Endothelial cell of umbilical vein (primary cell): ENCODE data around the gene QTRT2. TPM values are rescaled to one million over a fixed set of nuclear protein-coding genes. Genes with fewer than 3 reads are reported as not detected.

Experiments used
- BruUV-seq: library from RNA; stranded (reverse); fragments of 400-500 nt; replicated peaks from 2 replicates; lab custom pipeline; 2021; lab: Mats Ljungman, UMichigan
- CTCF ChIA-PET: fragments of 300-600, 350-600 bp; sonication (Branson Sonifier 250); formaldehyde crosslinking; loops from one replicate; lab custom pipeline; 2021; ENCODE audit warnings: antibody characterized with exemption, inconsistent platforms; lab: Charles Lee
- POLR2A ChIA-PET: fragments of 300-600, 350-600 bp; sonication (Branson Sonifier 250); formaldehyde crosslinking; loops from one replicate; lab custom pipeline; 2021; ENCODE audit warnings: antibody characterized with exemption, inconsistent platforms; lab: Charles Lee
- DNase-seq: peaks from one replicate; pipeline ENCODE4 v3.0.0-alpha.2; 2011; ENCODE audit warnings: low read depth, low spot score
- FAIRE-seq: peaks from 2 replicates; lab custom pipeline; 2011; peaks lifted over from hg19 to GRCh38; lab: Jason Lieb, UNC
- H2AFZ ChIP-seq: 2 replicates; pipeline ENCODE4 v1.6.0; 2012; ENCODE audit warnings: low read depth, low read length, control low read depth, inconsistent platforms
- H3K27ac ChIP-seq: 2 replicates; pipeline ENCODE4 v1.5.1; 2011; ENCODE audit warnings: low read depth, mild to moderate bottlenecking, control low read depth, low read length, moderate library complexity; ENCODE audit not compliant: insufficient read depth
- H3K27me3 ChIP-seq, 2 experiments: 2 replicates each; pipeline versions ENCODE4 v1.6.0 to v1.6.1; 2011; ENCODE audit warnings: low read length in 2 of 2, mixed read lengths in 1 of 2; ENCODE audit not compliant: control insufficient read depth in 2 of 2, insufficient read depth in 2 of 2
- H3K36me3 ChIP-seq, 2 experiments: 2 replicates in 1 of 2; 3 replicates in 1 of 2; pipeline ENCODE4 v1.5.1; 2011; ENCODE audit warnings: low read length in 2 of 2, mild to moderate bottlenecking in 1 of 2, moderate library complexity in 1 of 2; ENCODE audit not compliant: control insufficient read depth in 2 of 2, insufficient read depth in 2 of 2; ENCODE audit errors: extremely low read depth in 1 of 2
- H3K4me1 ChIP-seq: 3 replicates; pipeline ENCODE4 v1.5.1; 2011; ENCODE audit warnings: mild to moderate bottlenecking, low read length; ENCODE audit not compliant: control insufficient read depth, insufficient read depth; ENCODE audit errors: extremely low read depth
- H3K4me2 ChIP-seq: 2 replicates; pipeline ENCODE4 v1.6.1; 2011; ENCODE audit warnings: low read length, control low read depth, mixed read lengths; ENCODE audit not compliant: insufficient read depth
- H3K4me3 ChIP-seq, 3 experiments: fragments of 200-600 bp in 1 of 3; sonication (generic), shearing (Covaris generic) in 1 of 3; replicated peaks in 1 of 3; 2 replicates each; pipeline ENCODE4 v1.5.1; 2011 to 2016; ENCODE audit warnings: control low read depth in 3 of 3, low read length in 3 of 3, mild to moderate bottlenecking in 2 of 3, inconsistent platforms in 1 of 3, low read depth in 1 of 3, moderate library complexity in 1 of 3; ENCODE audit not compliant: insufficient read depth in 1 of 3
- H3K79me2 ChIP-seq: 2 replicates; pipeline ENCODE4 v1.6.0; 2012; ENCODE audit warnings: low read length, inconsistent platforms; ENCODE audit not compliant: control insufficient read depth, insufficient read depth
- H3K9ac ChIP-seq: replicated peaks from 2 replicates; pipeline ENCODE3; 2011; ENCODE audit warnings: low read length, control low read depth; ENCODE audit not compliant: insufficient read depth; ENCODE audit errors: extremely low read depth
- H3K9me1 ChIP-seq: replicated peaks from 3 replicates; pipeline ENCODE4 v1.6.0; 2011; ENCODE audit warnings: mild to moderate bottlenecking, low read length; ENCODE audit not compliant: control insufficient read depth, insufficient read depth; ENCODE audit errors: extremely low read depth
- H3K9me3 ChIP-seq: replicated peaks from 2 replicates; pipeline ENCODE4 v1.5.1; 2012; ENCODE audit warnings: low read length, inconsistent platforms; ENCODE audit not compliant: control insufficient read depth, insufficient read depth
- H4K20me1 ChIP-seq: replicated peaks from 2 replicates; pipeline ENCODE3; 2011; ENCODE audit warnings: mild to moderate bottlenecking, low read length; ENCODE audit not compliant: control insufficient read depth, insufficient read depth; ENCODE audit errors: extremely low read depth
- CTCF ChIP-seq, 2 donors: IDR thresholded peaks; 1 replicate in 1 of 2; 2 replicates in 1 of 2; pipeline ENCODE4 v1.5.1; 2011; ENCODE audit warnings: low read length in 2 of 2, mild to moderate bottlenecking in 2 of 2, moderate library complexity in 2 of 2, control low read depth in 1 of 2, inconsistent platforms in 1 of 2, low read depth in 1 of 2; ENCODE audit not compliant: insufficient read depth in 1 of 2; ENCODE audit errors: extremely low read depth in 1 of 2
- EZH2 ChIP-seq: IDR thresholded peaks from 2 replicates; pipeline ENCODE4 v1.6.1; 2012; ENCODE audit warnings: borderline replicate concordance, low read depth, mild to moderate bottlenecking, moderate library complexity, low read length, inconsistent platforms; ENCODE audit not compliant: severe bottlenecking
- FOS ChIP-seq: IDR thresholded peaks from 2 replicates; pipeline ENCODE4 v1.6.1; 2011; ENCODE audit warnings: mild to moderate bottlenecking, low read length, moderate library complexity, borderline replicate concordance; ENCODE audit not compliant: insufficient read depth
- GATA2 ChIP-seq: IDR thresholded peaks from 2 replicates; pipeline ENCODE4 v1.7.0; 2011; ENCODE audit warnings: low read depth, mild to moderate bottlenecking, moderate library complexity, mixed read lengths, low read length; ENCODE audit not compliant: insufficient read length, insufficient read depth
- JUN ChIP-seq: IDR thresholded peaks from 2 replicates; pipeline ENCODE4 v1.6.1; 2011; ENCODE audit warnings: borderline replicate concordance, low read depth; ENCODE audit not compliant: insufficient read length, insufficient read depth
- MYC ChIP-seq: IDR thresholded peaks from one replicate; pipeline ENCODE4 v1.6.1; 2011; ENCODE audit warnings: mild to moderate bottlenecking, low read depth, low read length
- POLR2A ChIP-seq: IDR thresholded peaks from 2 replicates; pipeline ENCODE4 v1.6.1; 2012; ENCODE audit warnings: low read depth, mild to moderate bottlenecking, control low read depth, low read length
- POLR2AphosphoS5 ChIP-seq: IDR thresholded peaks from 2 replicates; pipeline ENCODE4 v1.6.1; 2012; ENCODE audit warnings: low read depth, mild to moderate bottlenecking, control low read depth, low read length, moderate library complexity; ENCODE audit not compliant: insufficient read depth
- dilution Hi-C: fragments of 300-500 bp; cut with MboI; formaldehyde crosslinking; loops from one replicate; pipeline ENCODE4 v1.15.0; 2019; ENCODE audit warnings: low sequenced_read_pairs; ENCODE audit not compliant: extremely low pct_ligation_motif_present
- intact Hi-C: fragments of 100-400 bp; cut with micrococcal nuclease; formaldehyde crosslinking; loops from one replicate; pipeline ENCODE4 v1.10.0; 2022
- polyA plus RNA-seq, 4 experiments: library from polyadenylated mRNA; depleted of rRNA in 3 of 4; stranded (reverse) in 3 of 4; unstranded in 1 of 4; fragments of >200 nt; gene quantifications; 2 replicates each; pipeline versions ENCODE4 v1.2.1 to v1.2.3, GENCODE V29; 2011 to 2012; ENCODE audit warnings: missing spikeins in 1 of 4
- total RNA-seq: library from RNA; stranded (reverse); gene quantifications from 2 replicates; pipeline ENCODE4 v1.2.3, GENCODE V29; 2021
- TF ChIP-seq, protein P1 (sequence below): IDR thresholded peaks from 2 replicates; pipeline ENCODE4 v1.6.1; 2011; ENCODE audit not compliant: insufficient read depth, insufficient read length

Gene QTRT2
- total and polyA plus RNA-seq, 2 donors (not counting 3 experiments of a cell fraction or from before 2014, with no cell fraction given) = 11.0 to 42.8 TPM

DNA sequence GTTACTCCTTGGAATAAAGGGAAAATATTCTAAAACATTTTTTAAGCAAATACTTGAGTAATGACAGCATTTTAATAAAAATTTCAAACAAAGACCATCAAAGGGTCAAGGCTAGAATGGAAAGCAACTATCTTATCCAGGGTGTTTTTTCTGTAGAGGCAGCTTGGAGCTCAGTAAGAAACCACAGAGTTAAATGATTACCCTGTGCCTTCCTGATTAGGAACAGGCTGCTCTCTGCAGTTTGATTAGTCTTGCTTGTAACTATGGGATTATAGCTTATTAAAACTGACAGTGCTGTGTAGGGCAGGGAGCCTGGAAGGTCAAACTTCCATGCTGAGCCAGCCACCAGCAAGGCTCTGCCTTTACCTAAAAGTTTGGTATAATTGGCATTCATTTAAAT is 33.1 kb downstream of the QTRT2 start:
- dilution Hi-C loops (no loop called here), intact Hi-C loops (no loop called here)
- Histone ChIP-seq H3K4me1 (peaks cover 22% of the 10 kb centered on the region), H3K4me3 (no peak overlapping the region), H3K4me2 (no peak overlapping the region), H3K36me3 (peaks cover 6 to 8% of the 10 kb centered on the region in 2 experiments), H3K9ac (no peak overlapping the region), H3K9me3 (no peaks in the 10 kb centered on the region), H3K79me2 (no peaks in the 10 kb centered on the region), H3K27ac (no peak overlapping the region), H4K20me1 (no peaks in the 10 kb centered on the region), H3K9me1 (no peaks in the 10 kb centered on the region), H3K27me3 (no peaks in the 10 kb centered on the region), H2AFZ (no peak overlapping the region)
- FAIRE-seq = no peak
- ChIA-PET POLR2A (no interaction called here), CTCF (interaction anchor here (1.2 to 1.6 kb wide), 3 partner anchors 9 to 33 kb away, joined by 3 to 4 read pairs (median 3); no protein-coding TSS in a partner anchor)
- TF ChIP-seq MYC = no peak
- TF ChIP-seq EZH2 = no peak
- TF ChIP-seq POLR2A = no peak
- TF ChIP-seq GATA2 = no peak
- no peak for TF ChIP-seq CTCF (IDR thresholded peaks at IDR 0.05; ENCODE audit: extremely low read depth in 1 of 2, insufficient read depth in 1 of 2, low read depth in 1 of 2, low read length in 2 of 2)
- no peak for TF ChIP-seq POLR2AphosphoS5
- TF ChIP-seq JUN = no peak
- no peak for TF ChIP-seq FOS
- TF ChIP-seq, protein P1, sequence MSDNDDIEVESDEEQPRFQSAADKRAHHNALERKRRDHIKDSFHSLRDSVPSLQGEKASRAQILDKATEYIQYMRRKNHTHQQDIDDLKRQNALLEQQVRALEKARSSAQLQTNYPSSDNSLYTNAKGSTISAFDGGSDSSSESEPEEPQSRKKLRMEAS = no peak
- DNase-seq = no peak
- BruUV-seq = no TSS peak
